DMS53 (cell line): ENCODE measurements around the gene RAB11FIP4.
A peak's percentile ranks its signal among the peaks of the same experiment; 100 is the strongest.
"Not testable (repeated sequence)": the region's sequence is repeated elsewhere in the genome, so short reads cannot be mapped to it uniquely, and the experiment has no call there.

ENCODE experiments used
- DNase-seq: peaks from one replicate; lab custom pipeline; 2025; lab: John Stamatoyannopoulos, UW

Gene RAB11FIP4

GRCh38 chr17:31391496-31391949 is at the start of gene RAB11FIP4:
Gene RAB11FIP4, plus strand, starts transcription at chr17:31391675. Its CDS starts 178 bp downstream, at chr17:31391853.
- DNase-seq, result peak; percentile 57

- DNase-seq, result not testable (repeated sequence)
Measured at GRCh38 chr17:31345191-31345747, 46.2 kb upstream of the RAB11FIP4 start.

GRCh38 chr17:31349454-31349853 is 42.0 kb upstream of the RAB11FIP4 start:
- DNase-seq, result no peak

GRCh38 chr17:31355935-31356334 is 35.5 kb upstream of the RAB11FIP4 start:
- DNase-seq, result no peak

- DNase-seq, result no peak
Measured at GRCh38 chr17:31357091-31357490, 34.4 kb upstream of the RAB11FIP4 start.

GRCh38 chr17:31357839-31358394 is 33.6 kb upstream of the RAB11FIP4 start:
- DNase-seq, result peak; percentile 83

- no peak for DNase-seq
Measured at GRCh38 chr17:31364012-31364411, 27.5 kb upstream of the RAB11FIP4 start.

- no peak for DNase-seq
Measured at GRCh38 chr17:31366088-31366487, 25.4 kb upstream of the RAB11FIP4 start.

- no peak for DNase-seq
Measured at GRCh38 chr17:31369266-31369665, 22.2 kb upstream of the RAB11FIP4 start.

- DNase-seq, result peak; percentile 37
Measured at GRCh38 chr17:31371511-31372097, 19.9 kb upstream of the RAB11FIP4 start.

GRCh38 chr17:31373150-31374093 is 18.1 kb upstream of the RAB11FIP4 start:
- peak; percentile 63 for DNase-seq

- no peak for DNase-seq
Measured at GRCh38 chr17:31374094-31374447, 17.4 kb upstream of the RAB11FIP4 start.

GRCh38 chr17:31374503-31374902 is 17.0 kb upstream of the RAB11FIP4 start:
- no peak for DNase-seq

- DNase-seq, result no peak
Measured at GRCh38 chr17:31378638-31379037, 12.8 kb upstream of the RAB11FIP4 start.

- DNase-seq, result no peak
Measured at GRCh38 chr17:31379597-31380205, 11.8 kb upstream of the RAB11FIP4 start.

- DNase-seq, result no peak
Measured at GRCh38 chr17:31381165-31381668, 10.3 kb upstream of the RAB11FIP4 start.

GRCh38 chr17:31382668-31383275 is 8.7 kb upstream of the RAB11FIP4 start:
- not testable (repeated sequence) for DNase-seq

GRCh38 chr17:31383488-31383887 is 8.0 kb upstream of the RAB11FIP4 start:
- DNase-seq, result peak; percentile 9

- DNase-seq, result no peak
Measured at GRCh38 chr17:31385428-31386285, 5.8 kb upstream of the RAB11FIP4 start.

GRCh38 chr17:31386542-31387075 is 4.9 kb upstream of the RAB11FIP4 start:
- DNase-seq, result no peak
